OCI-M1 (cell line): ENCODE data around the gene PDE4D.

Experiments
- DNase-seq: peaks from one replicate; lab custom pipeline; 2025; lab: John Stamatoyannopoulos, UW

Gene PDE4D

DNA sequence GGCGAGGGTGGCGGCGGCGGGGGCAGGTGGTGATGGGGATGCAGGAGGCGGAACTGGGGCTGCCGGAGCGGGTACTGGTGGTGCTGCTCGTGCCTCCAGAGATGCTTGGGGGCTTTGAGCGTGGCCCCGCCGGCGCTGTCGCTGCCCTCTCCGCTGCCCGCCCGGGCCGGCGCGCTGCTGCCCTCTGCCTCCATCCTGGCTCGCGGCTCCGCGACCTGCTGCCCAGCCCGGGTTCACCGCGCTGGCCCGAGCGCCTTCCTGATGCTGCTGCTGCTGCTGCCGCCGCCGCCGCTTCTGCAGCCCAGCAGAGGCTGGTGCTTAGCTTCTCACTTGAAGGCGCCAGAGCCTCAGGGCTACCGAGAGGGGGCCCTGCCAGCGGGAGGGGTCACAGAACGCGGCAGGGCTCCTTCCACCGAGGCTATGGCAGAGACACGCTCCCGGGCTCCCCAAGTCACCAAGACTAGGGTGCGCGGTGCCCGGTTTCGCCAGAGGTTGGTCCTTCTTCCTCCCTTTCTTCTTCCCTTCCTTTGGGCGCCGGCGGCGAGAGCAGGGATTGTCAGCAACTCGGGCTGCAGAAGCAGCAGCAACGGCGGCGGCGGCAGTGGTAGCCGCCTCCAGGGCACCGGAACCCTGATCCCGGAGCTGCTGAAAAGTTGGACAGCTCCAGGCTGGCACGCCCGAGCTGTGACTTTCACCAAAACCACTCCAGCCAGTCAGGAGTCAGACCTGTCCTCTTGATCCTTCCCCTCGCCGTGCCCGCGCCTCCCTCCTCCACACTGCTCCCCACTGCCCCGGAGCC is at the start of gene PDE4D:
TSS of gene PDE4D (minus strand) at position 298 of the 799 bp plus-strand sequence.
- DNase-seq = no peak

DNA sequence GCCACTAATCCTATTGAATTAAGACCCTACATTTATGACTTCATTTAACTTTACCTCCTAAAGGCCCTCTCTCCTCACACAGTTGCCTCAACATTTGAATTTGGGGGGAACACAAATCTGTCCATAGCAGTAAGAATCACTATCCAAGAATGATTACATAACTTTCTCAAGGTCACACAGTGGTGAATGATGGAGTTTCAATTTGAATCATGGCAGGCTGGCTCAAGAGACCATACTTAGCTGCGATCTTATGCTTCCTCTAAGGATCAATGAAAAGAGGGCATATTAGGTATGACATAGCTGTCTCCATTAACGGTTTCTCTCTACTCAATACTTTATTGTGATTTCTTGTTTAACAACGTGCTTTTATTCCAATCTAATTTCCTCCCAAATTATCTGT is 44.1 kb upstream of the PDE4D start:
- DNase-seq = no peak

DNA sequence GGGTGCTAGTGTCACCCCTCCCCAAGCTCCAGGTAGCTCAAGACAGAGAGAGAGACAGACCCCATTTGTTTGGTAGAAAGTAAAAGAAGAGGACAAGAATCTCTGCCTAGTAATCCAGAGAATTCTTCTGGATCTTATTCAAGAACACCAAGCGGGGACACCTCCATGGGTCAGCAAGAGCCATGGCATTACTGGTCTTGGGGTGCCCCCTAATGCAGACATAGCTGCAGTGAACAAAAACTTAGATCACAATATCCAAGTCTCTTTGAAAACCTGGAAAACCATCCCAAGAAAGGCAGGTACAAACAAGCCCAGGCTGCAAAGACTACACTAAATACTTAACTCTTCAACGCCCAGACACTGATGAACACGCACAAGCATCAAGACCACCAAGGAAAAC is 29.9 kb upstream of the PDE4D start:
- DNase-seq = peak; percentile 13

DNA sequence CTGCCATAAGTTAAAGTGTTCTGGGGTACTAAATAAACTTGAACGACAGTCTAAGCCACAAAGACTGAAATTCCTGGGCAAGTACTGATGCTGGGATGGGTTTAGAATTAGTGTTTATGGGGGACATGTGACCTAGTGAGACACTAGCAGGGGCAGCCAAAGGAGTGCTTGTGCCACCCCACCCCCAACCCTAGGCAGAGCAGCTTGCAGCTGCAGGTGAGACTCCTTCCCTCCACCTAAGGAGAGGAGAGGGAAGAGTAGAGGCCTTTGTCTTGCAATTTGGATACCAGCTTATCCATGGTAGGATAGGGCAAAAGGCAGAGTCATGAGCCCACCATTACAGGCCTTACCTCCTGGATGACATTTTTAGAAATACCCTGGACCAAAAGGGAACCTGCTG is 28.7 kb upstream of the PDE4D start:
- DNase-seq = no peak

DNA sequence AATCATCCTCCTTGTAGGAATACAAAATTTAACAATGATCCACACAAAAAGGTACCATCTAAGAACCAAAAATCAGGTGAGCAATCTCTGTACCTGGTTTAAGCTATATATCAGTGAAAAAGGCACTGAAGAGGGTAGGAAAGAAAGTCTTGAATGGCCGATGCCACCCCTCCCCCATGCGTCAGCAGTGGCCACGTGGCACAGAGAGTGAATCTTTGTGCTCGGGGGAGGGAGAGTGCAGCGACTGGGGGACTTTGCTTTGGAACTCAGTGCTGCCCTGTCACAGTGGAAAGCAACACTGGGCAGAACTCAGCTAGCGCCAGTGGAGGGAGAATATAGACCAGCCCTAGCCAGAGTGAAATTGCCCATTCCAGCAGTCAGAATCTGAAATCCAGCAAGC is 28.3 kb upstream of the PDE4D start:
- no peak for DNase-seq

DNA sequence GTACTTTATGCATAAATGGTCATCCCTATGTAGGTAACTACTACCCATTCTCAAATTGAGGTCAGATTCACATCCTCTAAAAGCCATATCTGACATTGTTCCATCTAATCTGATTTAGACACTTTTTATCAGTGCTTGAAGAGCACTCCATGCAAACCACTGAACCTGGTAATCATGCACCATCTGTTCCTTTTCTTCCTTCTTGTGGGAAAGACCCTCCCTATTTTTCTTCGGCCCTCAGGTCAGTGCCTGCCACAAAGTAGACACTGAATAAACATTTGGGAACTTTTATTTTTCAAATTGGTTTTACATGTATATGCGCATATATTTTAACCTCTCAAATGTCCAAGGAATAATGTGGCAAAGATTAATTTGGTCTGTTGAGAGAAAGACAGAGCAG is 26.0 kb upstream of the PDE4D start:
- peak; percentile 30 for DNase-seq

DNA sequence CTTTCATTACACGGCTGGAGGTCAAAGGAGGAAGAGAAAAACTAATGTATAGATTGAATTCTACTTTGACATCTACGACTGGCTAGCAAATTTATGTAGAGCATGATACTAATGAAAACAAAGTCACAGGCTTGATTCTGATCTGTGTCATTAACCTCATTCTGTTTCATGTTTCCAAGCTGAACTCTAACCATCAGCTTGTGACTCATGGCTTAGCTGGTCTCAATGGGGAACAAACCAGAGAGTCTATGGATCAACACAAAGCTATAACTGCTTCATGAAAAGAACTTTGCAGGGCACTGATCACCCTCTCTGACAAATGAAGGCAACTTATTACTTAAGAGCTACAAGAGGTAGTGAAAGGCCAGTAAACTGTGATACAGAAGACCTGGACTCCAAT is 23.6 kb upstream of the PDE4D start:
- no peak for DNase-seq

DNA sequence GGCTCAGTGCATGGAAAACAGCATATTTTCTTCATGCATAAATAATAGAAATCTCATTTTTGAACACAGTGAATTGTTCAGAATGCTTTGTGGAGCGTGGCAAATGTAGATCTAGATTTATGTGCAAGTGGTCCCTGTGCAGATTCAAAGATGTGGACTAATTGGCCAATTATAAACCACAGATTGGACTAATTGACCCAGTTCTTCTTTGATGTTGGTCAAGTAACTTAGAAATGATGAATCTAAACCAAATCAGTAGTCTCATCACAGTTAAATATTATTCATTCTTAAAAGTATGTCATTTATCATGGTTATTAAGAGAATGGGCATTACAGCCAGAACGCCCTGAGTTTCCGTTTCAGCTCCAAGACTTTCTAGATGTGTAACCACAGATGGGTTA is 11.7 kb upstream of the PDE4D start:
- no peak for DNase-seq

DNA sequence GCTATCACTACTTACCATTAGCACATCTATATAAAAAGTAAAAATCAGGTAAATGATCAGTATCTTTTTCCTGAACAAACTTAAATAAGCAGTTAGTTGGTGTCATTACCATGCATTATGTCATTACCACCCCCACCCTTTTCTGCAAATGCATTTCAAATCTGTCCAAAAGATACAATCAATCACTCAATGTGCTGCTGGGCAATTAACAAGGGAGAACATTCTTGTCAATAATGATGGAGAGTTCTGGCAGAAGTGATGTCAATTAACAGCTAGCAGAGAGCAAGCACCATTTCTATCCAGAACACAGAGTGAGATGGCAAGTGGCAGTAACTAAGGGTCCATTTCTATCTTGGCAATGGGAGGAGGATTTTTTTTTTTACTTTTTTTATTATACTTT is 3.5 kb upstream of the PDE4D start:
- DNase-seq = no peak

DNA sequence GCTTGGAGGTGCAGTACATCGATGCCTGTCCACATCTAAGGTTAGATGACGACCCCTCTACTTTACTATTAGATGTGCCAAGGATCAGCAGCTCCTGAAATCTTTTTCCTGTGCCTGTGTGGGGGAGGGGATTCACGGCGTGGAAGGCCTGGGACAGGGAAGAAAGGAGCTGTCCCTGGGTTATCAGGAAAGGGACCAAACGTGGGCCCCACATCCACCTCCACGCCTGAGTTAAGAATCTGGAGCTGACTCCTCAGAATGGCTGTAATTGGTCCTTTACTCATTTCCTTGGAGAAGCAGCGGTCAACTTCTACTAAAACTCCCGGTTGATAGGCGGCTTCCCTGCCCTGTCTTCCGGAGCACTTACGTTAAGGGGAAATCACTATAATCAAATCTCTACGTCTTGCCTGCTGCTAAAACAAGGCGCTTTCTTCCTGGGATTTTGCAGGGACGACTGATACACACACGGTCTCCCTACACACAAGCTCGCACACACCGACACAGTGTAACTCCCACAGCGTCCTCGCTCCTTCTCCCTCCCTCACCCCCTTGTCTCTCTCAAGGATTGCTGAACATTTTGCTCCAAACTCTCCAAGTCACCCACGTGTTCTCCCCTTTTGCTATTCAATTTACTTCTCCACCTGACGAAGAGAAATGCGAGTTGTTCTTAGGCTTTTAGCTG is 1.4 kb downstream of the PDE4D start:
- DNase-seq = no peak

DNA sequence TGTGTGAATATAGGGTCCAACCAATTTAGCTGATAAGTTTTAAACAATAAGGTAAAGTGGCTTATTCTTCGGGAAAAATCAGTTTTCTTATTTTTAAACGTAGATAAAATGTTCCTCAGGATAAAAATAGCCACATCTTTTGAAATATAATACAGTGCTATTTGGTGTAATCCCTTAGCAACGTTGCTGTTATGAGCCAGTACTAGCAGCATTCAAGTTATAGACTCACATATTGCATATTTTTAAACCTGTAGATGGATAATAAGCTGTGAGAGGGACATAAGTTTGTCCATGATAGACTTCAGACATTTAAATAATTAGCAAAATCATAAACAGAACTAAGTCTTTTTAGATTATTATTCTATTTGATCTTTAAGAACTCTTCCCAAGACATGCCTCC is 6.3 kb downstream of the PDE4D start:
- no peak for DNase-seq

DNA sequence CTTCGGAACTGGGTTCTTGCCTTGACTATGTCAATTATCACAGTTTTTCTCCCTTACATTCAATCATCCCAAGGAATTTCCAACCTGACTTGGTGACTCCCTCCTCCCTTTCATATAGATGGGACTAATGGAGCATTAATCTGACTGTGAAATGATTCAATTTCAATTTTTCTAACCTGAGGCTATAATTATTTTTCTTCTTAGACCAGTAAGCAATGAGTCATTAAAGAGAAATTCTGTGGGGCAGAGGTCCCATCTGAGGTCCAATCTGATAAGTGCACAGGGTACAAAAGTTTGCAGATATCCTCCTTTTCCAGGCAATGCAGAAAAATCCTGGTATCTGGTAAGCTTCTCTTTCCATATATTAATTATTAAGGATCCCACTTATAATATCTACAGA is 18.9 kb downstream of the PDE4D start:
- no peak for DNase-seq

DNA sequence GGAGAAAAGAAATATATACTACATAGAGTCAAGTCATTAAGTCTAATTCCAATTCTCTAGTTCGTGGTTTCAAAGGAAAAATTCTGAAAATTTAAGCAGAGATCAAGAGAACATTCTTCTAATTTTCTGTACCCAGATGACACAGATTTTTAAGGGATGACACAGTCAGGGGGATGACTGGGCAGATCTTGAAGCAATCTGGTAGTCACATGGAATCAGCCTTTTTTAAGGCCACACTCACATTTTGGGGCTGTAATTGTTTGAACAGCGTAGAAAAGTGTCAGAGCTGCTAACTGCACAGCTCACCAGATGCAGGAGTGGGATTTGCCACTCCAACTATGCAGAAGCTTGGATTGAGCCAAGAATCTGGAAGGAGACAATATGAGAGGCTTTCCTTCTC is 20.4 kb downstream of the PDE4D start:
- no peak for DNase-seq

DNA sequence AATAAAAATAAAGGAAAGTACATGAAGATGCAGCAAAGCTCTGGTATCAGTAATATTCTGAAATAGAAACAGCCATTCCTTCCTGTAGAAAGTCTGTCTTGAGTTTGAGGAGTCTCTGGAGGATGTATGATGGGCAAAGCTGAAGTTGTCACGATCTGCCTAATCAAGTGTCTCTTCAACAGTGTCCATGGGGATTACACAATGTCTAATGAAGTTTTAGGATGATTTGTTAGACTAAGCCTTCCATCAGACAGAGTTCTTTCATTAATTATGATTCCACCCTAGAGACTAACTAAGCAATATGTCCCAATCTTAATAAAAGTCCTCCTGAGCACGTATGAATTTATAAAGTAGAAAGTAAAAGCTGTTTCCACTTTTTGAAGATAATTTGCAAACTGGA is 26.9 kb downstream of the PDE4D start:
- no peak for DNase-seq

DNA sequence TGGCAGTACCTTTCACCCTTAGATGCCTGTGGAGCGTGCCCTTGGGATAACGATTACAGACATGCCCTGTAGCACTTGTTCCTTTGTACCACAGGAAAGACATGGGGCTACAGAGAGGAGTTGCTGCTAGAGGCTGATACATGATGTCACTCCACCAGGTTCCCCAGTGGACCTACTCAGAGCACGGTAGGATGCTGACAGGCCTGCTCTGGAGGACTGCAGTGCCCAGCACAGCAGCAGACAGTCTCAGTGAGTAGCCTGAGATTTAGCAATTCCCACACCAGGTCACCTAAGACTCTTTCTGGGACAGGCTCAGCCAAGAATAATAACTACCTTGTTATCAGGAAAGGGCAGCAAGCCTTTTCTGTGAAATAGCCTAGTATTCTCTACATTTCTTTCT is 28.8 kb downstream of the PDE4D start:
- no peak for DNase-seq

DNA sequence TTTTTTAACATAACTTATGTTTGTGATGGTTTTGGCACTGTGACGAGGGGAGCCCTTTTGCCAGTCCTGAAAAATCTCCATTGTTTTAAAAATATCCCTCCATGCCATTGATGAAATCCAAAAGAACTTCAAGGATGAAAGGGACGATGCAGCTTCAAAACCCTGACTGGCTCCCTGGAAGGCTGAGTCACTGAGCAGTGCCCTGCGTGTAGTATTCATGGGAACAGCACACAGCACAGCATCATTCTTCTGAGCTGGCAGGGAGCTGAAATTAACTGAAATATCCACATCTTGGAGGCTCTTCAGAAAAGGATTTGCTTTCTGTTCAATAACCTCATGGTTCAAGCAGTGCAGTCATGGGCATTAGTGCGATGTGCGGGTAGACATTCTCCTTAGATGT is 29.7 kb downstream of the PDE4D start:
- no peak for DNase-seq

DNA sequence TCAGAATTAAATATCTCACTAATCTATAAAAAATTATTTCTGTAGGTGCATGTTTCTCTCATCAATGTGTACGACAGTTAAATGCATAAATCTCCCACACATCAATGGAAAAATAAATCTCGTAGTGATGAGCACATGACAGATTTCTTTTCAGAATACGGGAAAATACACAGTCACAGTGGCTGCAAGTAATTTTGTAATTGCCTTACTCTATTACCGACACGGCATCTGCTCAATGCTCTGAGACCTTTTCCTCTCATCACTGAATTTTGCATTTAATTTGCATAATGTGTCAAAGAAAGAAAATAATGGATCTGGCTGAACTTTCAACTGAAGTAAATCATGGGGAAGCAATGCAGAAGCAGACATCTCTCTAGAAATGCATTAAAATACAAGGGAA is 37.2 kb downstream of the PDE4D start:
- no peak for DNase-seq

DNA sequence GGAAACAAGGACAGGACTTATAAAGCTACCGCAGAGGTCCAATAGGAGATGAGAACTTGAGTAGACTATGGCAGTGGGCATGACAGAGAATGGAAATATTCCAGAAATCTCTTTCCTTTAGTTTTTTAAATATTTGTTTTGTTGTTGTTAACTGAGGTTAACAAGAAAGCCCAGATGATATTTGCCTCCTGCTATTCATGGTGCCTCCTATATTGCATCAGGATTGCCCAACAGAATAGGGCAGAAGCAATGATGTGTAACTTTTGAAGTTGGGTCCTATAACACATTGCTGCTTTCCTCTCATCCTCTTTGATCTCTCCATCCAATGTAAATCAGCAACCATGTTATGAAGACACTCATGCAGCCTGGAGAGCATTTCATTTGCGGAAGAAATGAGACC is 42.8 kb downstream of the PDE4D start:
- no peak for DNase-seq

DNA sequence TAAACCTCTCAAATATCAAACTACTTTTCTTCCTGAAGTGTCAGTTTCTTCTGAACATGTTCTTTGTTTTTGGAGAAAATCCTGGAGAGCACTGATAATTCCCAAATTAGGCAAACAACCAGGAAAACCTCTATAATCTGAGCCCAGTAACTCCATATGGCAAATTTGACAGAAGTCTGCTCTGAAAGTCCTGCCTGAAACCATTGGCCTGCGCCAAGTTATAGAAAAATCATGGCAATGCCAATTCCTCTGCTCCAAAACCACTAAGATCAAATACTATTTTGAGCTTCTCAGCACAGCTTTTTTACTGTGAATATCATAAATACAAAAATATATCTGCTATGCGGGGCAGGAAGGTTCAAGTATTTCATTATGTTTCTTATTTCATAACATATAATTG is 45.9 kb downstream of the PDE4D start:
- DNase-seq = no peak

DNA sequence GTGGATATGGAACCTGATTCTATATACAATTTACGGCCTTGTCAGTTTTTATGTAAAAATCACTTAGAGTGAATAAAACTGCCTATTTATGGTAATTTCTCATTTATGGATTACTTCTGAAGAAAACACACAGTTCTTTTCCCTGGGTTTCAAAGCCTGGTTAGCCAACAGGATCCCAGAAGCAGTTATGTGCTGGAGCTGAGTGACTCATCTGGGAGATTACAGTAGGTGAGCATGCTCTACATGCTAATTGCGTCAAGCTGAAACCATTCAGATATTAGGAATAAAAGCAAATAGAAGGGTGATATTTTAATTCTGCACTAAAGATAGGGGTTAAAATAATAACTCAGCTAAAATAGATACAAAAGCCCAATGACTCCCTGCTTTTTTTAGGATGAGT is 47.8 kb downstream of the PDE4D start:
- no peak for DNase-seq

DNA sequence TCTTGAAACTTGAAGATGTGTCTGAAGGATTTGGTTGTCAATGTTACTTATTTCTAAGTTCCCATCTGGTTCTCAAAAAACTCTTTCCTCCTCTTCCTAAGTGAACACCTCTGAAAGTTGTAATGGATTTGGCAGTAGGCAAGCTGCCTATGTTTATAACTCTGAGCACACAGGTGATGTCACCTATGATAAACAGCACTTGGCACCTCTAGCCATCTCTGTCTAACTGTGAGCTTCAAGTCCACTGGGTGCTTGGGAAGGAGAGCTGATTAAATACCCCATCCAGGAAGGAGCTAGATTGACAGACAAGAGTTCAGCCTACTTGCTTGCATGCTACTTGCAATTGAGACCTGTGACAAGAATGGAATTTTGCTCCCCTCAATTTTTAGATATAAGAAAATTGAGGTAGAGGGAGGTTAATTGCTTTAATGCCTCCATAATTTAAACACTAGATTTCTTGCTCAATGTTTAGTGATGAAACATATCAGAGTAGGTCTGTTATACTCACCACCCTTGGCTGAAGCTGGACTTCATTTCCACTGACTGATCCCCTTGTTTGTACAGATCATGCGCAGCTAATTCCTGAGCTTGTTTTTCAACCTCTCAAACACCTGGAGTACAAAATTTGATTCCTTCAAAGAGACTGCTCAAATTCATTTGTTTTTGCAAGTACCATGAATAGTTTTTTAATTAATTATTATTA is 49.9 kb downstream of the PDE4D start:
- no peak for DNase-seq

DNA sequence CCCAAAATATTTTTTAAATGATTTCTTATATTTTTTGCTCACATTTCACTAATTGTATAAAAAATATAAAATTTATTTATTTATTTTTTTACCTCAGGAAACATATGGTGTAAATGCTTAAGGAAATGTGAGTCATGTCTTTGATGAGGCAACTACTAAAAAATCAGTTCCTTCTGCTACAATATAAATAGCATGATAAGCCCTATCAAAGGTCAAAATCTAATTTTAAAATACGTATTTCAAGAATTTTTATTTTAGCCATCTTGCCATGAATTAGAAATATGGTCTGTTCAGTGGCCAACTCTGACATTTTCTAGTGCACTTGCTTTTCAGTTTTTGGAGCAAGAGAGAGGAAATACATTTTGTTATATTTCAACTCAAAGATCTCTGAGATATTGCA is 50.5 kb downstream of the PDE4D start:
- DNase-seq = no peak

DNA sequence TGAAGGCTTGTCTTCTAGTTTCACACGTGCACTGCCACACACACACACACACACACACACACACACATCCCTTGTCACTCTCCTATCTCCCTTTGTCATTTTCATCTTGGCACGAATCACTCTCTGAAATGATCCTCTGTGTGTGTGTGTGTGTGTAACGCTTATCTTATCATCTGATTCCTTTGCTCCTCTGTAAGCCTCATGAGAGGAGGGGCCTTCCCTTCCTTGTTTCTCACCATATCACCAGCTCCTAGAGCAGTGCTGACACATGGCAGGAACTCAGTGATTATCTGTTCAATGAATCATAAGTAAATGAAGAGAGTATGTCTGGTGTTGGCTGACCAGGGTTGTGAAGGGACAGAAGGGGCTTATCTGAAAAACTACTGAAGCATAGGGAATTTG is 53.3 kb downstream of the PDE4D start:
- DNase-seq = peak; percentile 69
